Erythroblast (primary cell): ENCODE data around the gene CLCNKB.

ENCODE experiments used
- GATA1 ChIP-seq: IDR thresholded peaks from 2 replicates; pipeline ENCODE4 v1.6.1; 2011; ENCODE audit warnings: low read depth, mild to moderate bottlenecking, control low read depth, low read length, moderate library complexity
- POLR2A ChIP-seq: IDR thresholded peaks from 2 replicates; pipeline ENCODE4 v1.6.1; 2011; ENCODE audit warnings: mild to moderate bottlenecking, low read length

DNA sequence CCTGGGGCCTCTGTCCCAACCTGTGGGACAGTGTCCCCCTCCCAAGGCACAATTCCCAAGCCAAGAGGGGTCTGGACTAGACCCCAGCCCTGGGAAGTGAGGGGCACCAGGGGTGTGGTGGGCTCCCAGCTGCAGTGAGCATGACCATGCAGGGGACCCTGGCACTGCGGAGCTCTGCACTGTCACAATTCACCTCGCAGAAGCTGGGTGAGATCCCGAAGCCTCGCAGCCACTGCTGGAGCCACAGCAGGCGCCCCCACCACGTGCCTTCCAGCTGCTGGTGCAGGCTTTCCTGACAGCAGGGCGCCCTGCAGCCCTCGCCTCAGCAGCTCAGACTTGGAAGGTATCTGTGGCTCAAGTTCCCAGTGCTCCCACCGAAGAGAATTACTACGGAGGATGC, 49.5 kb upstream of the CLCNKB start:
- TF ChIP-seq POLR2A (no peak), GATA1 (no peak)
